Activated naive CD4-positive, alpha-beta T cell (primary cell): ENCODE results near the gene RUSC2.
"Not testable (repeated sequence)": the region's sequence is repeated elsewhere in the genome, so short reads cannot be mapped to it uniquely, and the experiment has no call there.

Source experiments
- DNase-seq, 4 experiments: peaks; one replicate each; lab custom pipeline; 2025; lab: John Stamatoyannopoulos, UW

Gene RUSC2

GRCh38 chr9:35490910-35491465, 1.1 kb downstream of the RUSC2 start:
- no peak for DNase-seq

DNA sequence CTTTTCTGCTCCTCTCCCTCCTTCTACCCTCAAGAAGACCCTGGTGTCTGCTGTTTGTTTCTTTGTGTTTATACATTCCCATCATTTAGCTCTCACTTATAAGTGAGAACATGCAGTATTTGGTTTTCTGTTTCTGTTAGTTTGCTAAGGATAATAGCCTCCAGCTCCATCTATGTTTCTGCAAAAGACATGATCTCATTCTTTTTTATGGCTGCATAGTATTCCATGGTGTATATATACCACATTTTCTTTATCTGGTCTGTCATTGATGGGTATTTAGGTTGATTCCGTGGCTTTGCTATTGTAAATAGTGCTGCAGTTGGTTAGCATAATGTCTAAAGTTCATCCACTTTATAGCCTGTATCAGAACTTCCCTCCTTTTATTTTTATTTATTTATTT, 3.2 kb downstream of the RUSC2 start:
- not testable (repeated sequence) for DNase-seq

- no peak for DNase-seq
These were observed 6.1 kb downstream of the RUSC2 start for GRCh38 chr9:35495984-35496383.

GRCh38 chr9:35498245-35498644, 8.3 kb downstream of the RUSC2 start:
- not testable (repeated sequence) for DNase-seq

GRCh38 chr9:35499029-35499700, 9.3 kb downstream of the RUSC2 start:
- DNase-seq, result no peak

- no peak for DNase-seq
These were observed 9.8 kb downstream of the RUSC2 start for GRCh38 chr9:35499701-35500030.

GRCh38 chr9:35500130-35500748, 10.3 kb downstream of the RUSC2 start:
- no peak for DNase-seq

DNA sequence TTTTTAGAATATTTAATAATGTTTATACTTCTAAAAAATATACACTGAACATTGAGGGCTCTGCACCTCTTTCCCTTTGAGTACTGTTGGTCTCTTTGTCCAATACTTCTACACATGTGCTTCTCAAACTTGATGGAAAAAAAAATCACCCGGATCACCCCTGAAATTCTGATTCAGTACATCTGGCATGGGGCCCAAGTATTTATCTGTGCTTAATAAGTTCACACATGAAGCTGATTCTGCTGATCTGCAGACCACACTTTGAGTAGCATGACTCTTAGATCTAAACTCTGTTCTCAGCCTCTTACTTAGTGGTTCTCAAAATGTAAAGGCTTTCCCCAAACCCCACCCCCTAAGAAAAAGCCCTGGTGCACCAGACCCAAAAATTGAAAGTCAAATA, 12.0 kb downstream of the RUSC2 start:
- DNase-seq, result no peak

- no peak for DNase-seq
These were observed 16.4 kb downstream of the RUSC2 start for GRCh38 chr9:35506359-35506758.

GRCh38 chr9:35508069-35508468, 18.2 kb downstream of the RUSC2 start:
- DNase-seq, result no peak

DNA sequence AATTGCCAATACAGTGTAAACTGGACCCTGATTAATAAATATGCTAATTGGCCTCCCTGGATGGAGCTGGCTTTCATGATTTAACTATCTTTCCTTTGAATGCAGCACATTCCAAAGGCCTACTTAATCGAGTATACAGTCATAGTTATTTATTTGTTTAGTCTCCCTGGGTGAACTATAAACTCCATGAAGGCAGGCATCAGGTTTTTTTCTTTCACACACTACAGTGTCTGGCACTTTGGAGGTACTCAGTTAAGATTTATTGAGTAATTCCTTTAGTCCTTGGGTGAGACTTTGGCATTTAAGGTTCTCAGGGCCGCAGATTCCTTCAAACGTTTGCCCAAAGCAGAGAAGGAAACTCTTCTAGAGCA, 20.5 kb downstream of the RUSC2 start:
- no peak for DNase-seq

GRCh38 chr9:35510754-35511428, 21.0 kb downstream of the RUSC2 start:
- DNase-seq, result no peak

DNA sequence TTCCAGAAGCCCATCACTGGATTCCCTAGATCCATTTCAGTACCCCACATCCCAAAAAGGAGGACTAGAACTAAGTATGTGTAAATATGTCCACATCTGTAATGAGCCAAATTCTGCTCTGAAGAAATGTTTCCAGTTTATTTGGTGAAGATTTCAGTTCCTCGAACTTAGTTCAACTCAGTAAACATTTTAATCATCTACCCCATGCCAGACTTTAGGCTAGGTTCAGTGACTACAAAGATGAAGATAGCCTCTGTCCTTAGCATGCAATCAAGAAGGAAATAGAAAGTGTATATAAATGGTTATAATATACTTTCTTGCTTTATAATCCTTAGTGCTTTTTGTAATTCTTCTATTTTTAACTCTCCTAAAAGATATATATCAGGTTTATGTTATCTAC, 21.5 kb downstream of the RUSC2 start:
- no peak for DNase-seq

DNA sequence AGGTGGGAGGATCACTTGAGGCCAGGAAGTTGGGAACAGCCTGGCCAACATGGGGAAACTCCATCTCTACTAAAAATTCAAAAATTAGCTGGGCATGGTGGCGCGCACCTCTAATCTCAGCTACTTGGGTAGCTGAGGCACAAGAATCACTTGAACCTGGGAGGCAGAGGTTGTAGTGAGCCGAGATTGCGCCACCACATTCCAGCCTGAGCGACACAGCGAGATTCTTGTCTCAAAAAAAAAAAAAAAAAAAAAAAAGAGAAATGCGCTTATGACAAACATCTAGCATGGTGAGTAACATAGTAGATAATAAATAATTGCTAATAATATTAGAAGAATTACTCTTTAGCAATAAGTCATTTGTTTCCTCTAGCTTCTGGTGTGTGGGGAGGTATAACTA, 25.9 kb downstream of the RUSC2 start:
- DNase-seq, result no peak

DNA sequence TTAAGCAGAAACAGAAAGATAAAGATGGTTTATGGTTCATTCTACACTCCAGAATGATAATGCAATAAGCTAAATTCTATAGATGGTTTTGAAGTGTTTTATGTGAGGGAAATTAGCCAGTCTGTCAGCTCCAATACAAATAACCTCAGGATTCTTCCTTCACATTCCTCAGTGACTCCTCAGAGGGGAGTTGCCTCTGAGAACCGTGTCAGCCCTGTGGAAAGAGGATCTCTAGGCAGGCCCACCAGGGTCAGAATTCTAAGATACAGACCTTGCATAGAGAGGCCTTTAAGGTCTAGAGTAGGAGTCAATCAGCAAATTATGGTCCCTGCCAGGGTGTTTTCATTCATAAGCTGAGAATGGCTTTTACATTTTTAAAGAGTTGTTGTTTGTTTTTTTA, 26.6 kb downstream of the RUSC2 start:
- DNase-seq, result no peak

DNA sequence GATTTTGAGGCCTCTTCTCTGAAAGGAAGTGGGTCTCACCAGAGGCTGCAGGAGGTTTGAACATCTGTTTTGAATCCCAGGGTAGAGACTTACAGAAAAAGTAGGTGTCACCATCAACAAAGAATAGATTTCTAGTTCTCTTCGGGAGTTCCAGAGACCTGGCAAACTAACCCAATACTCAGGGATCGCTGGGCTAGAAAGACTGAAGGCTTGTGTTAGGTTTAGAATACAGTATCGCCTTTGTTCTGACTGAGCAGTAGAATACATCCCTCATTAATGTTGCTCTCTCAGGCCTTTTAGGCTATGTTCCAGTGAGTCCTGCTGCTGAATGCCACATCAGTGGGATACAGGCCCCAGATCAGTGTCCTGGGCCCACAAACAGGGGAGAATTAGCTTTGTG, 27.2 kb downstream of the RUSC2 start:
- no peak for DNase-seq

- no peak for DNase-seq
These were observed 27.8 kb downstream of the RUSC2 start for GRCh38 chr9:35517552-35518224.

DNA sequence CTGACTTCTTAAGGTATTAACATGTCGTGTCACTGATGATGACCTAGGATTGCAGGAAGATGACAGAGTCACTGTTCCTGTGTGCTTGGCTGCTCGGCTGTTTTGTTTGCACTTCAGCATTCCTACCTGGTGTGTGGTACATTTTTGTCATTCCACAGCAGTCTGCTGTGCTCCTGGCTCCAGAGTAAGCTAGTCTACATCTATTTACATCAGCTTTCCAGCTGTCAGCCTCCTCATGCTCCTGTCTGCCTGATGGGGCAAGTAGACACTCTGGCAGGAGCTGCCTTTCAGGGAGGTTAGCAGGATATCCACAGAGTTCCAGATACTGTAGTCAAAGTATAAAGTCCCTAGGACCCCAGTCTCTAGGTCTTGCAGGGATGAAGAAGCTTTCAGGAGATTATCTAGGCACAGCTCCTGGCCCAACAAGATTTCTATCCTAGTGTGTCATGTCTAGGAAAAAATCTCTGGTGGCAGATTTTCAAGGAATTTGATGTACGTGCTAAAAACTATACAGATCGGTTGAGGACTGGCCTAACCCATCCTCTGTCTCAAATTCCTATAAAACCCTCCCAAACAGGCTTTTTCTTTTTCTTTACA, 28.4 kb downstream of the RUSC2 start:
- no peak for DNase-seq

DNA sequence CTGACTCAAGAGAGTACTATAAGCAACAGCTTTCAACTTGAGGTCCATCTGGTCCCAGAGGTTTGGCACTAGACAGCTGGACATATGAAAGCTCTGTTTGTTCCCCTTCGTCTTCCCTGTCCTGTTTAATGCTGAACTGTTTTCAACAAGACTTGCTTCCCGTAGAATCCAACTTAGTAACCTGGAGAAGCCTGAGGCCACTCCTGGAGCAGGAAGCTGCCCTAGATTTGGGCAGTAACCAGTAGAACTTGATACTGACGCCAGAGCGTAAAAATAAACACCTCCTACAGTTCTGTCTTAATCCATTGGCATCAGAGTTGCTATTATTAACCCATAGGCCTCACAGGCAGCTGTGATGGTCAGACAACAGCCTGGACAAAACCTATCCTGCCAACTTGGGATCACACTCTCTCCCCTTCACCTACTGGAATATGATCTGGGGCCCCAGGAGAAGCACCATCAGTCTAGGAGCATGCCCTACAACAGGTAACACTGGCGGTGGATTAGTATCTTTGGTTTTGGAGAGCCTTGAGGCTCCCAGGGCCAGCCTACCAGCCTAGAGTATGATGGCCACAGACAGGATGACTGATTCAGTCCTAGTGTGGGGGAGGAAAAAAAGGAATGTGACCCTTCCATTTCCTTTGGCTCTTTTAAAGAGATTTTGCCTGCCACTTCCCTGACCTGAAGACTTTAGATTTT, 29.2 kb downstream of the RUSC2 start:
- no peak for DNase-seq

DNA sequence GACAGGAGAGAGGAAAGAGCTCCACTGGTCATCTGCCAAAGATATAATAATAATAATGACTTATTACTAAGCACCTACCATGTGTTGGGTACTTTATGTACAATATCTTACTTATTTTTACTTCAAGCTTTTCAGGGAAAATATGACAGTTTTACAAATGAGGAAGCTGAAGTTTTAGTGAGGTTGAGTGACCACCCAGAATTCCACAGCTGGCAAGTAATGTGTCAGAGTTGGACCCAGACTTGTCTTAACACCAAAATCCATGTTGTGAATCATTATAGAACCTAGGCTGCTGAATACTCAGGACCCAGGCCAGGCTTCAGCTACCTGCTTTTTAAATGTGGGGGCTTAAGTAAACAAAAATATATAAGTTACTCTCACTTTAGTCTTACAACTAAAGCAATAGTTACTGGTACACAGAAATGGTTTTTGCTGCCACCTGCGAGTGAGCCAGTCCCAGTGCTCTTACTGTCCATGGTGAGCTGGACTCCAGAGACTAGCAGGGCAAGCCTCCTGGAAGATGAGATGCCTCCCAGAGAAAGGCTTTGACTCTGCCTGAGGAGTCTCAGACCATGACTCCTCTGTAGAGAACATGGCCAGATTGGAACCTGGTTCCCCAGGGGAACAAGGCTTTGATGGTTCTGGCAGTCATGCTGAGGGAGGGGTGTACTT, 29.9 kb downstream of the RUSC2 start:
- DNase-seq, result no peak

- no peak for DNase-seq
These were observed 30.4 kb downstream of the RUSC2 start for GRCh38 chr9:35520364-35520710.
